Parathyroid adenoma (tissue), 2 donors: ENCODE measurements around the gene LBHD2.

Experiments used
- H2AFZ ChIP-seq: fragments of 300-600 bp; sonication (generic); one replicate; pipeline ENCODE4 v1.7.0; 2017; ENCODE audit warnings: antibody characterized with exemption, mild to moderate bottlenecking
- H3K27ac ChIP-seq: fragments of 300-600 bp; sonication (generic); one replicate; pipeline ENCODE4 v1.7.0; 2017
- H3K27me3 ChIP-seq: fragments of 300-600 bp; sonication (generic); one replicate; pipeline ENCODE4 v1.7.0; 2017; ENCODE audit warnings: low read length; ENCODE audit not compliant: control insufficient read depth, insufficient read depth
- H3K36me3 ChIP-seq: fragments of 300-600 bp; sonication (generic); one replicate; pipeline ENCODE4 v1.7.0; 2017; ENCODE audit warnings: low read length; ENCODE audit not compliant: control insufficient read depth, insufficient read depth
- H3K4me1 ChIP-seq: fragments of 300-600 bp; sonication (generic); one replicate; pipeline ENCODE4 v1.7.0; 2017; ENCODE audit warnings: control low read depth
- H3K4me2 ChIP-seq: fragments of 300-600 bp; sonication (generic); one replicate; pipeline ENCODE4 v1.7.0; 2017; ENCODE audit warnings: low read length
- H3K4me3 ChIP-seq: fragments of 300-600 bp; sonication (generic); one replicate; pipeline ENCODE4 v1.7.0; 2017; ENCODE audit warnings: low read depth, low read length
- H3K79me2 ChIP-seq: fragments of 300-600 bp; sonication (generic); one replicate; pipeline ENCODE4 v1.7.0; 2017; ENCODE audit warnings: control low read depth
- H3K9ac ChIP-seq: fragments of 300-600 bp; sonication (generic); one replicate; pipeline ENCODE4 v1.7.0; 2017; ENCODE audit warnings: mild to moderate bottlenecking
- H3K9me3 ChIP-seq: fragments of 300-600 bp; sonication (generic); one replicate; pipeline ENCODE4 v1.7.0; 2017; ENCODE audit warnings: low read length; ENCODE audit not compliant: control insufficient read depth
- TF ChIP-seq, protein P1 (sequence below): fragments of 300-600 bp; sonication (generic); IDR thresholded peaks from one replicate; pipeline ENCODE4 v1.7.0; 2017; ENCODE audit warnings: antibody characterized with exemption, mild to moderate bottlenecking
- donor health status: primary hyperparathyroidism.

LBHD2 gene

DNA sequence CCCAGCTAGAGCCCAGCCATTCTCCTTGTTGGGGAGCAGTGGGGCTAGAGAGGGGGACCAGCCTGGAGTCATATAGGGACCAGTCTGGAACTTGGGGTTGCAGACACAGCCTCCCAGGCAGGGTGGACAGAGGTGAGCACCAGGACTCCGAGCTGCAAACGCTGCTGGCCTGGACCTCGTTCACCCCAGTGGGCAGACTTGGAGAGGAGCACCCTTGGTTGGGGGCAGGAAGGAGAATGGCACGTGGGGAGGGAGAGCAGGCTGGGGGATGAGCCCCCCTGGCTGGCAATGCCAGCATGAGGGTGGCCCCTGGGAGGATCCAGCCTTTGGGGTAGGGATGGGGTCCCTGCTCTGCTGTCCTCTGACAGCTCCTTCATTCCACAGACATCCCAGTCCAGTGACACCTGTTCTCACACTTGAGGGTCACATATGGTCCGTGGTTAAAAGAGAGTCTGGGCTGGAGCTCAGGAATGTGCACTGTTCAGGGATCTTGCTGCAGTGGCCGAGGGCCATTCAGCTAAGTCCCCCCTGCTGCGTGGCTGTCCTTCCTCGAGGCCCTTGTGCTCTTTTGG, 2.8 kb downstream of the LBHD2 start:
- Histone ChIP-seq H3K9ac (no peak overlapping the region), H3K36me3 (no peaks in the 10 kb centered on the region), H3K9me3 (no peaks in the 10 kb centered on the region), H2AFZ (no peak overlapping the region), H3K27ac (no peak overlapping the region), H3K4me1 (no peaks in the 10 kb centered on the region), H3K27me3 (no peaks in the 10 kb centered on the region), H3K4me2 (no peak overlapping the region), H3K4me3 (no peak overlapping the region), H3K79me2 (no peaks in the 10 kb centered on the region)
- TF ChIP-seq, protein P1, sequence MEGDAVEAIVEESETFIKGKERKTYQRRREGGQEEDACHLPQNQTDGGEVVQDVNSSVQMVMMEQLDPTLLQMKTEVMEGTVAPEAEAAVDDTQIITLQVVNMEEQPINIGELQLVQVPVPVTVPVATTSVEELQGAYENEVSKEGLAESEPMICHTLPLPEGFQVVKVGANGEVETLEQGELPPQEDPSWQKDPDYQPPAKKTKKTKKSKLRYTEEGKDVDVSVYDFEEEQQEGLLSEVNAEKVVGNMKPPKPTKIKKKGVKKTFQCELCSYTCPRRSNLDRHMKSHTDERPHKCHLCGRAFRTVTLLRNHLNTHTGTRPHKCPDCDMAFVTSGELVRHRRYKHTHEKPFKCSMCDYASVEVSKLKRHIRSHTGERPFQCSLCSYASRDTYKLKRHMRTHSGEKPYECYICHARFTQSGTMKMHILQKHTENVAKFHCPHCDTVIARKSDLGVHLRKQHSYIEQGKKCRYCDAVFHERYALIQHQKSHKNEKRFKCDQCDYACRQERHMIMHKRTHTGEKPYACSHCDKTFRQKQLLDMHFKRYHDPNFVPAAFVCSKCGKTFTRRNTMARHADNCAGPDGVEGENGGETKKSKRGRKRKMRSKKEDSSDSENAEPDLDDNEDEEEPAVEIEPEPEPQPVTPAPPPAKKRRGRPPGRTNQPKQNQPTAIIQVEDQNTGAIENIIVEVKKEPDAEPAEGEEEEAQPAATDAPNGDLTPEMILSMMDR, result no peak

DNA sequence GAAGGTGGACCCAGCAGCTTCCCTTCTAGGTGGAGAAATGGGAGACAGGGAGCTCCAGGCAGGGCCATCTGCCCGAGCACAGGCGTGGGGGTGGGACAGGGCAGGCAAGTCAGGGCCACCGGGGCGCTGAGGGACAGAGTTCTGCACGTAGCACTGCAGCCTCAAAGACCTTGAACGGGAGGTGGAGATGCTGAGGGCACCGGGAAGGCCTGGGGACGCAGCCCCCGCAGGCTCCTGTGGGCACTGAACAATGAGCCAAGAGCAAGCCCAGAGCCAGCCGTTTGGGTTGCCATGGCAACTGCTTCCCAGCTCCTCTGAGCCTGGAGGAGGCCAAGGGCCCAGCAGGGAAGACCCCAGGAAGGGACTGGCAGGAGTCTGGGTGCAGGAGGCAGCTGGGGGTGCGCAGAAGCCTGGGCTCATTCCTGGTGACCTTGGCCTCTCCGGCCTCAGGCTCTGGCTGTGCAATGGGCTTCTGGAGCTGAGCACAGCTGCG, 3.4 kb downstream of the LBHD2 start:
- H3K27ac ChIP-seq, result no peak overlapping the region
- no peaks in the 10 kb centered on the region for H3K27me3 ChIP-seq
- no peak overlapping the region for H3K4me3 ChIP-seq
- H3K9me3 ChIP-seq, result no peaks in the 10 kb centered on the region
- TF ChIP-seq, protein P1, result no peak
- H3K79me2 ChIP-seq, result no peaks in the 10 kb centered on the region
- H3K9ac ChIP-seq, result no peak overlapping the region
- H3K4me2 ChIP-seq, result no peak overlapping the region
- no peaks in the 10 kb centered on the region for H3K36me3 ChIP-seq
- no peaks in the 10 kb centered on the region for H3K4me1 ChIP-seq
- no peak overlapping the region for H2AFZ ChIP-seq

DNA sequence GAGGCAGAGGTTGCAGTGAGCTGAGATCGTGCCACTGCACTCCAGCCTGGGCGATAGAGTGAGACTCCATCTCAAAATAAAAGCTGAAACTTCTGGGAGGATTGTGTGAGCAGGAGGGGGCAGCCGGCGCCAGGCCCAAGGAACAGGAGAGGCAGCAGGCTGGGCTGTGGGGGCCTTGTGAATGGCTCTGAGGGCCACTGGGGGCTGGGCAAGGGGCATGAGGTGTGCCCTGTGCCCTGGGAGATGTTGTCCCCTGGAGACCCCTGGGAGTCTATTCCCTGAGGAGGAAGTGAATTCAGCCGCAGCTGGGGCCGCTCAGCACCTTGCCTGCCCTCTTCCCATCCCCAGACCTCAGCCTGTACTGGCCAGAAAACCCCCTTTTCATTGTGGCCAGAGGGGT, 4.9 kb downstream of the LBHD2 start:
- no peaks in the 10 kb centered on the region for H3K79me2 ChIP-seq
- TF ChIP-seq, protein P1, result no peak
- no peaks in the 10 kb centered on the region for H3K9me3 ChIP-seq
- H3K27me3 ChIP-seq, result no peaks in the 10 kb centered on the region
- no peaks in the 10 kb centered on the region for H3K4me1 ChIP-seq
- H3K4me3 ChIP-seq, result no peak overlapping the region
- H3K36me3 ChIP-seq, result no peaks in the 10 kb centered on the region
- H3K4me2 ChIP-seq, result no peak overlapping the region
- no peak overlapping the region for H3K27ac ChIP-seq
- no peak overlapping the region for H3K9ac ChIP-seq
- no peak overlapping the region for H2AFZ ChIP-seq

DNA sequence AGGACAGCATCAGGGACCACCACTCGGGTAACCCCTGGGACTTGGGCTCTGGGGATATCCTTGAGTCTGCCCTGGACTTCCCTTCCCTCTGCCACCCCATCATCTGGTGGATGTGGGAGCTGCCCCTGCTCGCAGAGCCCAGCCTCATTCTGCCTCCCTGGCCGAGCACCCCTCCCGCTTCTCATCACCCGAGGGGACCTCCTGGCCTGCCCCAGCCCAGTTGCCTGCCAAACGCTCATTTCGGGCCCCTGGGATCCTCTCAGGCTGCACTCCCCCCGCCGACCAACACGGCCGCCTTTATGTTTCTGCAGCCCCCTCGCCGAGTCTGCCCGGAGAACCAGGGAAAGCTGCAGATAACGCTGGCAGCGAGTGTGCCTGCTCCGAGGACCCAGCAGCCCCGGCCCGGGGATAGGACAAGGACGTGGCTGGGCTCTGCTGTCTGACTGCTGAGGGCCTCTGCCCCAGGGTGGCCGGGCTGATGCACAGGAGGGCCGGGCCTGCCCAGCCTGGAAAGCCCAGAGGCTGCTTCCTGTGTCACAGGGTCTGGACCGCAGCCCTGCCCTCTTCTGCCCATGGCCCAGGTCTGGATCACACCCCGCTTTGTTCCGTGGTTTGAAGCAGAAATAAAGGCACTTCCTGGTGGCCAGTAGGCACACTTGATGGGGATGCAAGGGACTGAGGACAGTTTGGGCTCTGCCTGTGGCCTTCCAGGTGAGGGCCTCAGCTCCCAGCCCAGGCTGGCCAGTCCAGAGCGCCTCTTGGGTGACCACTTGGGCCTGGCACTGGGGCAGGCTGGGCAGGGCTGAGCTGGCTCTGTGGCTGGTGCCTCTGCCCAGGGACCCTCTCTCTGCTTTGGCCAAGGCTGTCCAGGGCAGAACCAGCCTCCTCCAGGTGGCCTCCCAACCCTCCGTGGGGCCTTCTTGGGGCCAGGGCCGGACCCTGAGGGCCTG, 5.7 kb downstream of the LBHD2 start:
- Histone ChIP-seq H3K4me2 (no peak overlapping the region), H3K36me3 (no peaks in the 10 kb centered on the region), H3K9me3 (no peaks in the 10 kb centered on the region), H2AFZ (no peak overlapping the region), H3K4me1 (no peaks in the 10 kb centered on the region), H3K27me3 (no peaks in the 10 kb centered on the region), H3K4me3 (no peak overlapping the region), H3K79me2 (no peaks in the 10 kb centered on the region), H3K9ac (no peak overlapping the region), H3K27ac (no peak overlapping the region)
- TF ChIP-seq, protein P1, result no peak
